Skeletal muscle cell (primary cell): ENCODE measurements around the gene FRRS1.
"Not testable (repeated sequence)": the region's sequence is repeated elsewhere in the genome, so short reads cannot be mapped to it uniquely, and the experiment has no call there.

Source experiments
- DNase-seq: peaks from one replicate; pipeline ENCODE4 v3.0.0-alpha.2; 2010; ENCODE audit warnings: low read depth
- H3K4me3 ChIP-seq: 2 replicates; pipeline ENCODE4 v1.5.1; 2011; ENCODE audit warnings: low read depth, mild to moderate bottlenecking, control low read depth, low read length, moderate library complexity

The FRRS1 gene

DNA sequence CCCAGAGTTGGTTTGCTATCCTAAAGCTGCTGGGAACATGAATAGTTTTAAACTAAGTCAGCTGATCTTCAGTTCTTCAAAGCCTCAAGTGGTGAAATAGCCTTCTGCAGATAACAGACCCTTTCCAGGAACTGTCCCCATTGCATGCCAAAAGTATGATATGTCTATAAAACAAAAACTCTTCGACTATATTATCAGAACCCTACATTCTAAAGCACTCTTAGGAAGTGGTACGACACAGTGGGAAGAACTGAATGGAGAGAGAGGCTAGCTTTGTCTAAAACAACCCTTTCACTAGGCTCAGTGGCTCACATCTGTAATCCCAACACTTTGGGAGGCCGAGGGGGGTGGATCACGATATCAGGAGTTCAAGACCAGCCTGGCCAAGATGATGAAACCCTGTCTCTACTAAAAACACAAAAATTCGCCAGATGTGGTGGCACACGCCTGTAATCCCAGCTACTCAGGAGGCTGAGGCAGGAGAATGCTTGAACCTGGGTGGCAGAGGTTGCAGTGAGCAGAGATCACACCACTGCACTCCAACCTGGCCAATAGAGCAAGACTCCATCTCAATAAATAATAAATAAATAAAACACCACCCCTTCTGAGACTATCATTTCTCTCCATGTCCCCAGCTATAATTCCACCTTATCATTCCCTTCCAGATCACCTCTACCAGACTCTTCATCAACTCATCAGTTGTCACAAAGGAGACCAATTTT, 2.2 kb upstream of the FRRS1 start:
- H3K4me3 ChIP-seq = no peak overlapping the region
- DNase-seq = peak; percentile 0

DNA sequence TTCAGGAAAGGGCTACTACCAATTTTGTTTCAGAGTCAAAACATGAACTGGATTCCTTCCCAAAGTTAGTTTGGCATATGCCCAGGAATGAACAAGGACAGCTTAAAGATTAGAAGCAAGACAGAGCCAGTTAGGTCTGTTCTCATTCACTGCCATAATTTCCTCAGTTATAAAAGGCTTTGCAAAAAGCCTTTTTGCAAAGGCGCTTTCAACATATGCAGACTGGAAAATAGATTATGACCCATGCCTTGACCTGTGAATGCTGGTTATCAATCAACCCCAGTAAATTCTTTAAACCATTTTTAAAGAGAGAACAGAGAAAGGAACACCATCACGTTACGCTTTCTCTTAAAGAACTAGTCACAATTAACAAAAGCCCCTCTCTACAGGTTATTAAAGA, 1.7 kb upstream of the FRRS1 start:
- DNase-seq = no peak

DNA sequence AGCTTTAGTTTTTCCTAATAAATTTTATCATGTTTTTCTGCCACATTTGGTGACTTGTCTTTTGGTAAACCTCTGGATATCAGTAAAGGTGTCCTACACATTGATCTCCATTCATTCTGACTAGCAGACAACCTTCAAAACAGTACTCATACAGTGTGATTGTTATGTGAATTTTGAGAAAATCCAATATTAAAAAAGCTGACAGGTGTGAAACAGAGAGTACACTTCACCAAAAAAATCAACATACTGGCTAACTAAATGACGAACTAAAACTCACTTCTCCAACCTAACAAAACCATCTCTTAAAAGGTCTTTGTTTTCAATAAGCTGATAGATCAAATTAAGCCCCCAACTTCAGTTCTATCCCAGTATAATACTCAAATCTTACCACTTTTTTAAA, 1.5 kb downstream of the FRRS1 start:
- H3K4me3 ChIP-seq = no peak overlapping the region
- DNase-seq = no peak

More for the DNA sequence above, 1.7 kb upstream of the FRRS1 start:
- no peak overlapping the region for H3K4me3 ChIP-seq

DNA sequence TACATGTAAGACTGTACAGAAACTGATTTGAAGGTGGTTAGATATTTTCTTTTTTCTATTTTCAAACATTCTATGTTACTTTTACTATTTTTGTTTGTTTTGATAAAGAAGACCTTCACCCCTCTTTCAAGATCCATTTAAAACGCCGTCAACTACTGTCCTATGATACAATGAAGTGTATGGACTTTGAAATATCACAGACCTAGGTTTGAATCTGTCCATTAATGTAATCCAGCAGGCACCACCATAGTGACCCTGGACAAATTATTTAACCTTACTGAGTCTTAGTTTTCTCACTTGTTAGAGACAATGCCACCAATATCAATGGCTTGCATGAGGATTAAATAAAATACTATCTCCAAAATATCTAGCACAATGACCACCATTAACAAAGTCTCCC, 2.0 kb downstream of the FRRS1 start:
- H3K4me3 ChIP-seq = no peak overlapping the region
- no peak for DNase-seq

DNA sequence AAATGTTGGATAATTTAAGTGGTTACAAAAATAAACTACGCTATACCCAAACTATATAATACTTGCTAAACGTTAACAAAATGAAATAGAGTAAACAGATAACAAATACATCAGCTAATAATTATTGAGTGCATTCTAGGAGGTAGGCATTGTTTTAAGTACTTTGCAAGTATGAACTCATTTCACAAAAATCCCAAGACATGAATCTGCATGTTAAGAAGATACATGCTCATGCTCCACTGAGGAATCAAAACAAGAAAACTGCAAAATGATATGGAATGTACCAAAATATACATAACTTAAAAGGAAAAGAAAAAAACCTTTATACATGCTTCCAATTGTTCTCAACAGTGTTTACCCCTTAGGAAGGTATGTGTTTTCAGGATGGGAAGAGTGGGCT, 2.5 kb downstream of the FRRS1 start:
- no peak for DNase-seq
- H3K4me3 ChIP-seq = no peak overlapping the region

DNA sequence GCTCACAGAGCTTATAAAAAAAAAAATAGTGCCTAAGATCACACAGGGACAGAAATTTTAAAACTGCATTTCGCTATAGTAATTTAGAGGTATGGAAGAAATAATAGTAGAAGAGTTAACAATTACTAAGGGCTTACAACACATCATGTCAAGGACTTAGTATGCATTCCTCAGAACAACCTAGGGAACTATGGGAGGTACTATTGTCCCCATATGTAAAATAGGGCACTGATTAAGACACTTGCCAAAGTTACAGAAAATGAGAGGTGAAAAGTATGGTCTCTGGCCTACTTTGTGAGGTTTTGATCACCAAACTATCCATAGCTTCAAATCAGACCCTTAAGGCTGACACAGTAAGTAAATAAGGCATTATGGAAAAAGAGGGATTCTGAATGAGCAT, 4.7 kb downstream of the FRRS1 start:
- no peak overlapping the region for H3K4me3 ChIP-seq
- no peak for DNase-seq

DNA sequence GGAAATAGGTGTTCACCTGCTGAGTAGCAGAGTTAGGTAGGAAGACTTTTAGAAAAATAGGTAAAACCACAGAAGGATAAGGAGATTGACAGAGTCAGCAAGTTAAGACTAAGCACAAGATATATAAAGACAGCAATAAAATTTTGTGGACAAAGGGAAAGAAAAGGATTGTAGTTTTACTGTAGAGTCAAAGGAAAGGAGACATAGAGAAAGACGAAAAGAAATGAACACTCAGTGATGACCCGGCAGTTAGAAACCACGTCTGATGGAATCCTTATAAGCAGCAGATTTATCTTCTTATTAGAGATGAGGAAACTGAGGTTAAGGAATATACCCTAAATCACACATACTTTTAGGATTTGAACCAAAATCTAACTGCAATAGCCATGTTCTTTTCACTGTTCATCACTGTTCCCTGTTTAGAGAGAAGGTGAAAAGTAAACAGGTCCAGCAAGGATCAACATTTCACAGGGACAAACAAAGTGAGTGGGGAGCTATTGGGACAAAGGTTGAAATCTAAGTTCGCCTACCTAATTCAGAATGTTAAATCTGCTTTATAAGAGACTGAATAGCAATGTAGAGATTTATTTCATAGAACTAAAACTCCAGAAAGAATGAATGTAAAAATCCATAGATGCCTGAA, 6.8 kb downstream of the FRRS1 start:
- no peak for DNase-seq
- H3K4me3 ChIP-seq = no peak overlapping the region

DNA sequence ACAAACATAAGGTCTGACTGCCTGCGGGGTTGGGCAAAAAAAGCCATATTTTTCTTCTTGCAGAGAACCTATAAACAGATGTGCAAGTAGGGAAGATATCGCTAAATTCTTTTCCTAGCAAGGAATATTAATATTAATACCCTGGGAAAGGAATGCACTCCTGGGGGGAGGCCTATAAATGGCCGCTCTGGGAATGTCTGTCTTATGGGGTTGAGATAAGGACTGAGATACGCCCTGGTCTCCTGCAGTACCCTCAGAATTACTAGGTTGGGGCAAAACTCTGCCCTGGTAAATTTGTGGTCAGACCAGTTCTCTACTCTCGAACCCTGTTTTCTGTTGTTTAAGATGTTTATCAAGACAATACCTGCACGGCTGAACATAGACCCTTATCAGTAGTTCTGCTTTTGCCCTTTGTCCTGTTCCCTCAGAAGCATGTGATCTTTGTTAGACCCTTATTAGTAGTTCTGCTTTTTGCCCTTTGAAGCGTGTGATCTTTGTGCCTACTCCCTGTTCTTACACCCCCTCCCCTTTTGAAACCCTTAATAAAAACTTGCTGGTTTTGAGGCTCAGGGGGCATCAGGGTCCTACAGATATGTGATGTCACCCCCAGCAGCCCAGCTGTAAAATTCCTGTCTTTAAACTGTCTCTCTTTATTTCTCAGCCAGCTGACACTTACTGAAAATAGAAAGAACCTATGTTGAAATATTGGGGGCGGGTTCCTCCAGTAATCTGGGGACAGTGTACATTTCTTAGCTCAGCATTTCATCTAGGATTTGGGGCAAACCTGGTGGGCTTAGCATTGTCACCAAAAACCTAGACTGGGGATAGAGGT, 7.5 kb downstream of the FRRS1 start:
- not testable (repeated sequence) for DNase-seq, H3K4me3 ChIP-seq

DNA sequence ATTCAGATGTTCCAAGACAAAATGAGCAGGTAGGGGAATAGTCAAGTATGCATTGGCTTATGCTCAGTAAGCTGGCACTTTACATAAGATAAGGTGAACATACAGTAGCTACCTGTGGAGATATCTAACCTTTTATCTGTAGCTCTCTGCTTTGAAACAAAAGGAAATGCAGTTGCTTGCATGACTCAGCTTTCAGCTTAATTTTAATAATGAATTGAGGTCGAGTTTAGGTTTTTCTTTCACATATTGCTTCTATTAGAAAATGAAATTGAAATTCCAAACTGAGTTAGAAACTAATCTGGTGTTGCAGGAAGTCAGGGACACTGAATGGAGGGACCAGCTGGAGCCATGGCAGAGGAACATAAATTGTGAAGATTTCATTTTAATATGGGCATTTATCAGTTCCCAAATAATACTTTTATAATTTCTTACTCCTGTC, 8.3 kb downstream of the FRRS1 start:
- DNase-seq = no peak
- H3K4me3 ChIP-seq = no peak overlapping the region

DNA sequence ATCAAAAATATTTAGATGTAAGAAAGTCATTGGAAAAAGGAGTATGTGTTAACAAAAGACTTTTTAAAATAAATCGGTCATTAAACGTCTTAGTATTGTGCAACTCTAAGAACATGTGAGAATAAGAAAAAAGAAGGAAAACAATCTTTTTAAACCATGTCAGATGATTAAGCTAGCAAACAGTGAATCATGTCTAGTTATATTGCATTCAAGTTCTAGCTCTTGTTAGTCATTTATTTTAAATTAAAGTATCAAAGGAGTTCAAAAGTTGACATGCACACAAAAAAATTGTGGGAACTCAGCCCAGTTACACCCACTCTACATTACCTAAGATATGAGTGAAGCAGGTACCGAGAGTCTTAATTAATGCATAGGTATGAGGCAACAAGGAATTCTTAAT, 9.8 kb downstream of the FRRS1 start:
- no peak overlapping the region for H3K4me3 ChIP-seq

DNA sequence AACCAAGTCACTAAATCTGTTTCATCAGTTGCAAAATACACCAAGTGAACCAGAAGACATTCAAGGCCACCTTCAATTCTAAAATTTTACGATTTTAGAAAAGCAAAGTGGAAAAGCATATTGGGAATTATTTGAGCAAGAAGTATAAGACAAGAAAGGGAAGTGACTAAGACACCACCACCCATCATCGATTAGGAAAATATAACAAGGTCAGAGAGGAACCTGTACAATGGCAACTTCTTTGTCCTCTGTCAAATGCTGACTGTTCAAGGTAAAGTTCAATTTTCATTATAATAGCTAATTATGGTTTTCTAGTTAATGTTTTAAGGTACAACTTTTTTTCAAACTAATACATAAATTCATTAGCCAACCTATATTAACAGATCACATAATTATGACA, 10.8 kb downstream of the FRRS1 start:
- H3K4me3 ChIP-seq = no peak overlapping the region
- DNase-seq = no peak

More for the DNA sequence above, 9.8 kb downstream of the FRRS1 start:
- peak; percentile 23 for DNase-seq

DNA sequence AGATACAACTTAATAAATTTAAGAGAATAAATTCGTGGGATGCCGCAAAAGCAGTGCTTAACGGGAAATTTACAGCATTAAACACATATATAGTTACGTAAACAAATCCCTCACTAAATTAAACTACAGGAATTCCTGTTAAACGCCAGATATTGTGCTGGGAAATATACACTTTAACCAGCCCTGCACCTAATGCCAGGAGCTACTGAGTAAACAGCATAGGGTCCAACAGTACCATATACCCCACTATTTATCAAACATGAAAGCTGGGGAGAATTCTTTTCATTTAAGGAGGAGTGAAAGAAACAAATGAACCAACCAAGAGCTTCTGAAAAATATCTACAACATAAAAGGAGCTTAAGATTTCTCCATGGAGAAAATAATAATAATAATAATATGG, 11.7 kb downstream of the FRRS1 start:
- no peak overlapping the region for H3K4me3 ChIP-seq
- no peak for DNase-seq

DNA sequence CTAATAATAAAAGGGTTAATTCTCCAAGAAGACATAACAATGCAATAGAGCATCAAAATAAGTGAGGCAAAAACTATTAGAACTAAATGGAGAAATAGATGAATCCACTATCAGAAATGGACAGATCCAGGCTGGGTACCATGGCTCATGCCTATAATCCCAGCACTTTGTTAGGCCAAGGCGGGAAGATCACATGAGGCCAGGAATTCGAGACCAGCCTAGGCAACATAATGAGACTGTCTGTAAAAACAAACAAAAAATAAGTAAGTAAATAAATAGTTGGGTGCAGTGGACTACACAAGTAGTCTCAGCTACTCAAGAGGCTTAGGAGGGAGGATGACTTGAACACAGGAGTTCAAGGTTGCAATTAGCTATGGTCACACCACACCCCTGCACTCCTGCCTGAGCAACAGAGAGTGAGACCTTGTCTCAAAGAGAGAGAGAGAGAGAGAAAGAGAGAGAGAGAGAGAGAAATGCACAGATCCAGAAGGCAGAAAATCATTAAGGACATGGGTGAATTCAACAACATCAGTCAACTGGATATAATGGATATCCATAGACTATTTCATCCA, 12.3 kb downstream of the FRRS1 start:
- no peak for DNase-seq
- no peak overlapping the region for H3K4me3 ChIP-seq

DNA sequence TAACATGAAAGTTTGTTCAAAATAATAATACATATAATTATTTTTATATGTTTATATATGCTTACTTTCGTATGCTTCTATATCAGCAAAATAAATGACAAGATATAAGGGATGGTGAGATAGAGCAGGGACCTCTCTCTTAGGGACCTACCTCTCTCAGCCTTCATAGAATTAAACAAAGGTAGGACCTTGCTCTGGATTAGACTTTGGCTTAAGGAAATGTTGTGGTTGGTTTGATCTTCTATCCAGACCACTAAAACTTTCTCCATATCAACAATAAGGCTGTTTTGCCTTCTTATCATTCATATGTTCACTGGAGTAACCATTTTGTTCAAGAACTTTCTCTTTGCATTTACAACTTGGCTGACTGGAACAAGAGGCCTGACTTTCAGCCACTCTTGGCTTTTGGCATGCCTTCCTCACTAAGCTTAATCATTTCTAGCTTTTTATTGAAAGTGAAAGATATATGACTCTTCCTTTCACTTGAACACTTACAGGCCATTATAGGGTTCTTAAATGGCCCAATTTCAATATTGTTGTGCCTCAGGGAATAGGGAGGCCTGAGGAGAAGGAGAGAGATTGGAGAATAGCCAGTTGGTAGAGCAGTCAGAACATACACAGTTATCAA, 14.4 kb downstream of the FRRS1 start:
- H3K4me3 ChIP-seq = no peak overlapping the region
- DNase-seq = no peak

DNA sequence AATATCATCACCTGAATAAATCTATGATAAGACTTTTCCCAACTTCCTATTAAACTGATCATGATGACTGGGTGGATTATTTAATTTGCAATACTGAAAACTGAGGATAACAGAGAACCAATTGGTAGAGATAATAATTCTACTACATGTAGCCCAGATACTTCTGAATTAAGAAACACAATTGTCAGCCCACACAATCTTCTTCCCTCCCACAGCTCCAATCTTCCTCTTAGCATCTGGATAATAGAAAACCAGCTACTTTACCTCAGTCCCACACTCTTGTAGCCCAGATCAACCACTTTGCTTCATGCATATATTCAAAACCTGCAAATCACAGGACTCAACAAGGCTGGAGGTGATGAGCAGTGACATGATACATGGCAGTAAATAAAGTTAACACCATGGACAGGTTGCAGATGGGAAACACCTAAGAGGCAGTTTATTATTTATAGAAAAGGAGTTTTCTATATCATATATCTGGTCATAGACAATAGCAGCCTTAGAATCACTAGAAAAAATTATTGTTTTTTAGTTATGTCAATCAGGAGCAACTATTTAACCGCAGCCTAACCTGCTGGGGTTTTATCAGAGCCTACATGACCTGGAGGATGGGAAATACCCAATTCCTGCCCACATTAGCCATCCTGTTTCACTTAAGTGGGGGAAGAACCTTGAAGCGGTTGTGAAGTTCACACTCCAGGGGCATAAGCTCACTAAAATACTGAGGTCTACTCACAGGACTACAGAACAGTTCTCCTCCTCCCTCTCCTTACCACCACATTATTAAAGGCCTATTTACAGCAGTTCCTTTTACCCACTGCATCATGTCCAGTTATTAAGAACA, 16.7 kb downstream of the FRRS1 start:
- no peak for DNase-seq
- H3K4me3 ChIP-seq = no peak overlapping the region

DNA sequence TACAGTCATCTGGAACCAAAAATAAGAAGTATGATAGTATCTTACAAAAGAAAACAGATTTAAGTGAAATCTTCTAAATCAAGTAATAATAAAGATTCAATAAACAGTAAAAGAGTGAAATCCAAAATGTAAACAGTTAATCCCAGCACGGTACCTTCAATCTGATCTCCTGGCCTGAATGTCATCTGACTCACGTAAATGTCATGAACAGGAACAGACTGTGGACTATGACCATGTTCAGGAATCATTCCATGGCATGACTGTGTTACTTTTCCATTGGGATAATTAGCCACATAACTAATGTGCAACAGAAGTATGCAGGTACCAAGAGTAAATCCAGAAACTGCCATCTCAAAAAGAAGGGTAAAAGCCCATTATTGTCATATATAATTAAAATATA, 18.0 kb downstream of the FRRS1 start:
- no peak overlapping the region for H3K4me3 ChIP-seq

DNA sequence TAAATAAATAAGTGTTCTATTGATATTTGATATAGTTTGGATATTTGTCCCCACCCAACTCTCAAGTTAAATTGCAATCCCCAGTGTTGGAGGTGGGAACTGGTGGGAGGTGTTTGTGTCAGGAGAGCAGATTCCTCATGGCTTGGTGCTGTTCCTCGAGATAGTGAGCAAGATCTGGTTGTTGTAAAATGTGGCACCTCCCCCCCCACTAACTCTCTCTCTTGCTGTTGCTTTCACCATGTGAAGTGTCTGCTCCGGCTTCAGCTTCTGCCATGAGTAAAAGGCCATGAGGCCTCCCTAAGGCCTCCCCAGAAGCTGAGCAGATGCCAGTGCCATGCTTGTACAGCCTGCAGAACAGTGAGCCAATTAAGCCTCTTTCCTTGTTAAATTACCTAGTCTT, 20.8 kb downstream of the FRRS1 start:
- DNase-seq = no peak
- no peak overlapping the region for H3K4me3 ChIP-seq

More for the DNA sequence above, 18.0 kb downstream of the FRRS1 start:
- DNase-seq = no peak

DNA sequence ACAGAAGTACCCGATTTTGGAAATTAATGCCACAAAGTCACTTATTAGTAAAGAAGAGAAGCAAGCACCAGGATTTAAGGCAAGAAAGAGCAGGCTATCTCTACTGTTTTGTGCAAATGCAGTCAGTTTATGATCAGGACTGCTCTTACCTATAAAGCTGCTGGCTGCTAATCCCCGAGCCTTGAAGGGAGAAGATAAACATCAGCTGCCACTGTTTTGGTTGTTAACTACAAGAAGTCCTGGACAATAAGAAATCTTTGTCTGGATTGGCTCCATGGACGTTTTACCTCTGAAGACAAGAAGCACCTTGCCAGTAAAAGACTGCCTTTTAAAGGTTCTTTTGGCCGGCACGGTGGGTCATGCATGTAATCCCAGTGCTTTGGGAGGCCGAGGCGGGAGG, 21.4 kb downstream of the FRRS1 start:
- DNase-seq = no peak

DNA sequence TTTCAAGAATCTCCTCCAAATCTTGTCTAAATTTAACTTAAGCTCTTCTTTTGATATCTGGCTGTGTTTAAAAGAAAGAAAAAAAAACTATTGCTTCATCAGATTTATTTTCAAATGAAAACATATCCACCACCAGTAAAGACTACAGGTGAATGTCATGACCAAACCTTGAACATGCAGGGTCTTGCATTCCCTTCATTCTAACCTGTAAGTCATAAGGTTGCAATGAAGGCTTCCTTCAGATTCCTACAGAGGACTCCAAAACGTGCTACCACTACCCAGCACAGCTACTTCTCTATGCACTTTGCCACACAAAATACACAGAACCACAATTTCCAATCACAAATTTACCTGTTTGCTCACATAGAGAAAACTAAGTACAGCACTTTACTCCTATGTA, 26.3 kb downstream of the FRRS1 start:
- DNase-seq = no peak
- H3K4me3 ChIP-seq = no peak overlapping the region

More for the DNA sequence above, 21.4 kb downstream of the FRRS1 start:
- no peak overlapping the region for H3K4me3 ChIP-seq
